Left lung (tissue), 10 donors: Measurements from ENCODE around the gene ASCC3. TPM values are rescaled to one million over a fixed set of nuclear protein-coding genes. Genes with fewer than 3 reads are reported as not detected.

ENCODE experiments used
- ATAC-seq: fragments of 200-7000 bp; cut with Tn5 transposase; one replicate; pipeline ENCODE4 v1.9.1; 2020; ENCODE audit warnings: moderate library complexity
- DNase-seq, 4 donors: peaks; one replicate each; pipeline ENCODE4 v3.0.0-alpha.2; 2013 to 2020
- H3K27ac ChIP-seq, 2 donors: fragments of 200-600 bp; sonication (generic) in 1 of 2; one replicate each; pipeline versions ENCODE4 v1.5.0 to v1.8.0; 2020 to 2021
- H3K27me3 ChIP-seq, 2 donors: fragments of 200-600 bp; sonication (generic) in 1 of 2; one replicate each; pipeline versions ENCODE4 v1.5.0 to v1.8.0; 2020 to 2021
- H3K36me3 ChIP-seq, 2 donors: fragments of 200-600 bp; sonication (generic) in 1 of 2; one replicate each; pipeline versions ENCODE4 v1.5.0 to v1.8.0; 2020 to 2021
- H3K4me1 ChIP-seq, 2 donors: fragments of 200-600 bp; one replicate each; pipeline ENCODE4 v1.8.0; 2021
- H3K4me3 ChIP-seq, 2 donors: fragments of 200-600 bp; sonication (generic) in 1 of 2; one replicate each; pipeline versions ENCODE4 v1.5.0 to v1.8.0; 2020 to 2021; ENCODE audit warnings: mild to moderate bottlenecking in 1 of 2
- H3K9me3 ChIP-seq, 2 donors: fragments of 200-600 bp; sonication (generic) in 1 of 2; one replicate each; pipeline versions ENCODE4 v1.5.0 to v1.8.0; 2020 to 2021
- intact Hi-C, 2 donors: fragments of 100-400 bp; cut with DNase I; formaldehyde crosslinking; loops; one replicate each; pipeline versions ENCODE4 v1.11.2 to v1.14.2; 2022
- polyA plus RNA-seq, 6 donors: library from polyadenylated mRNA; unstranded; fragments of 120-200 nt; gene quantifications; one replicate each; pipeline ENCODE4 v1.2.1, GENCODE V29; 2013; ENCODE audit not compliant: insufficient read length in 6 of 6
- total RNA-seq, 2 donors: library from RNA; stranded (reverse); fragmentation: NEBNext Ultra II Directional; extraction: Animal tissue kit (Norgen Biotek cat#: 25700); gene quantifications; one replicate each; pipeline ENCODE4 v1.2.1, GENCODE V29; 2021
- TF ChIP-seq, protein P1 (sequence below), 2 donors: fragments of 200-600 bp; sonication (generic) in 1 of 2; IDR thresholded peaks; one replicate each; pipeline versions ENCODE4 v1.5.0 to v1.8.0; 2021; ENCODE audit warnings: antibody characterized with exemption in 2 of 2
- donor health status: DM: no; HTN: yes; CAD: no.
- donor health status: DM: no; HTN: no; CAD: no.

Gene ASCC3
- total and polyA plus RNA-seq, 8 donors = 20.6 to 43.2 (median 23.4) TPM

DNA sequence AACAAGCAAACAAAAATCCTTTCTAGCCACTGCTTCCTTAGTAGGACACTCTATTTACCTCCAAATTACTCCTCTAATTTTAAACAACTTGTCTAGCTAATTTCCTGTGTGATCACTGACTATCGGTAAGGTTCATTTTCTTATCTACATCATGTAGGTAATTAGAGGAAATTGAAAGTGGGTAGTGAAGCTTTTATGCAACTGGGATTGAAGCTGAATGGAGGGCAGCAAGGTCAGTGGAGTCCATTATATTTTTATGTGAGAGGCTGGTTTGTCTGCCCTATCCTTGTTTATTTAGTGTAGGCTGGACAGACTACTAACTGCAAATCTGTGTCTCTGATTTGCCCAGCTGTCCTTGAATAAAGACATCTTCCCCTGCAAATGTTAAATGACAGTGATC lies 327.9 kb downstream of the ASCC3 start:
- TF ChIP-seq, protein P1, sequence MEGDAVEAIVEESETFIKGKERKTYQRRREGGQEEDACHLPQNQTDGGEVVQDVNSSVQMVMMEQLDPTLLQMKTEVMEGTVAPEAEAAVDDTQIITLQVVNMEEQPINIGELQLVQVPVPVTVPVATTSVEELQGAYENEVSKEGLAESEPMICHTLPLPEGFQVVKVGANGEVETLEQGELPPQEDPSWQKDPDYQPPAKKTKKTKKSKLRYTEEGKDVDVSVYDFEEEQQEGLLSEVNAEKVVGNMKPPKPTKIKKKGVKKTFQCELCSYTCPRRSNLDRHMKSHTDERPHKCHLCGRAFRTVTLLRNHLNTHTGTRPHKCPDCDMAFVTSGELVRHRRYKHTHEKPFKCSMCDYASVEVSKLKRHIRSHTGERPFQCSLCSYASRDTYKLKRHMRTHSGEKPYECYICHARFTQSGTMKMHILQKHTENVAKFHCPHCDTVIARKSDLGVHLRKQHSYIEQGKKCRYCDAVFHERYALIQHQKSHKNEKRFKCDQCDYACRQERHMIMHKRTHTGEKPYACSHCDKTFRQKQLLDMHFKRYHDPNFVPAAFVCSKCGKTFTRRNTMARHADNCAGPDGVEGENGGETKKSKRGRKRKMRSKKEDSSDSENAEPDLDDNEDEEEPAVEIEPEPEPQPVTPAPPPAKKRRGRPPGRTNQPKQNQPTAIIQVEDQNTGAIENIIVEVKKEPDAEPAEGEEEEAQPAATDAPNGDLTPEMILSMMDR (IDR thresholded peaks at IDR 0.05) = no peak
- no peaks in the 10 kb centered on the region for H3K9me3 ChIP-seq
- DNase-seq (no peak), ATAC-seq (peak; percentile 50)
- H3K4me1 ChIP-seq = no peaks in the 10 kb centered on the region
- H3K27me3 ChIP-seq = no peaks in the 10 kb centered on the region
- no peak overlapping the region for H3K4me3 ChIP-seq
- no peaks in the 10 kb centered on the region for H3K36me3 ChIP-seq
- intact Hi-C loops = no loop called here
- no peak overlapping the region for H3K27ac ChIP-seq

DNA sequence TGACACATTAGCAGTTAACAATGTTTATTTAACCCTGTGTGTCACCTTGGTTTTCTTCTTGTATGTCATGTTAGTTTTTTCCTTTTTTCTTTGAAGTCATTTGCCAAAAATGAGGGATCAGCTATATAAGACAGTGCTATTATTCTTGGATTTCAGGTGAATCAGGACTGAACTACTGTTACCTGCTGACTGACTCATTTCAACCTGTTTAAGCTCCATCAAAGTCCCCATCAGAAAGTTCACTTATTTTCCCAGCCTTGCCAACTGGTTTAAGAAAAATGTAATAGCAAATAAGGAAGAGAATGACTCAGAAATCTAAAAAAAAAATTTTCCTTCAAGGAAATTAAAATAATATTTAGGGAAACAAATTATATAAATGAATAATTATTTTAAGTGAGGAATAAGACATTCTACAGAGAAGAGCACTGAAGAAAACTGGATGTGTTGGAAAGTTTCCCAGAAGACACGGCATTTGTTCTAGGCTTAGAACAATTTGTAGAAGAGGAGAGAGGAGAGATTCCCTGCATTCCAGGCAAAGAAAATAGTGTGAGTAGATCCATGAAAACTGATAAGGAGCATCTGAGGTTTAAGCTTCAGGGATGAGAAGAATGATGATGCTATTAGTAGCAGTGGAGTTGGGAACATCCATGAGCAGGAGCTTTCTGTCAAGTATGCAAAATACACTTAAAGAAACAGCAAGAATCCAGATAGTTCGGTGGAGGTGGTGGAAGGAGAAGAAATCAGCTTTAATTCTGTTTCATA lies 331.5 kb downstream of the ASCC3 start:
- ATAC-seq = no peak
- H3K9me3 ChIP-seq = no peaks in the 10 kb centered on the region
- H3K4me3 ChIP-seq = no peak overlapping the region
- TF ChIP-seq, protein P1 (IDR thresholded peaks at IDR 0.05) = no peak
- no peaks in the 10 kb centered on the region for H3K27me3 ChIP-seq
- no peak for DNase-seq
- H3K27ac ChIP-seq = no peak overlapping the region
- no peaks in the 10 kb centered on the region for H3K36me3 ChIP-seq
- intact Hi-C loops = no loop called here
- H3K4me1 ChIP-seq = no peaks in the 10 kb centered on the region

DNA sequence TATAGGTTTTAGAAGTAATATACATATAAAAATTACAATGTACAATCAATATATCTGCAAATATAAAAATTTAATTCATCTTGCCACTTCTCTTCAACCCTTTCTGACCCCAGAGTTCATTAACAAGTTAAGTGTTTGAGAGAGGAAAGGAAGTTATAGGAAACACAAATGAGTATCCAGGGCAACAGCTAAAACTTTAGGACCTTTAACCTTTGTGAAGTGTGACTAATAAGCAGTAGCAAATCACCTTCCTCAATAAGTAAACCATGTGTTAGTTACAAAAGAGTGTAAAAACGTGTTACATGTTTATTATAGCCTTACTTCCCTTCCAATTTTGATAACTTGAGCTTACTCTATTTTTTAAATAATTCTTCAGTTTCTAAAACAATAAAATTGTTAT lies 343.0 kb downstream of the ASCC3 start:
- intact Hi-C loops = no loop called here
- ATAC-seq (no peak), DNase-seq (no peak)
- no peak overlapping the region for H3K27ac ChIP-seq
- no peaks in the 10 kb centered on the region for H3K27me3 ChIP-seq
- no peaks in the 10 kb centered on the region for H3K9me3 ChIP-seq
- TF ChIP-seq, protein P1 (IDR thresholded peaks at IDR 0.05) = no peak
- peaks cover 0 to 26% of the 10 kb centered on the region in 2 donors for H3K36me3 ChIP-seq
- H3K4me1 ChIP-seq = no peaks in the 10 kb centered on the region
- no peak overlapping the region for H3K4me3 ChIP-seq

DNA sequence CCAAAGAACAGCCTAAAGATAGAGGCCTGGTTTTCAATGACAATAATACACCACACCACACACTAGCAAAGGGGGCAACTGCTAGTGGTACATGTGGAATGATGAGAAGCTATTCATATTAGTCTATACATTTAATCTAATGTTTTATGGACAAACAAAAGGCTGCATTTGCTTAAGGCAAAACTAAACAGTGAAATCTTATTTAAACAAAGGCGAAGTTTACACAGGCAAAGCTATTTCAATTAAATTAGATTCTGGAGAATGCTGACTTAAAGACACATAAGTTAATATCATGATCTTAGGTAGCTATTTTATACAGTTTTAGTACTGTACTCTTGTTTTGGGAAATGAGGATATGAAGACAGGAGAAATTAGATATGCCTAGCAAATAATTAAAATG lies 362.5 kb downstream of the ASCC3 start:
- intact Hi-C loops = no loop called here
- DNase-seq (no peak), ATAC-seq (no peak)
- Histone ChIP-seq H3K9me3 (no peaks in the 10 kb centered on the region), H3K36me3 (no peaks in the 10 kb centered on the region), H3K27ac (no peak overlapping the region), H3K4me3 (no peak overlapping the region), H3K27me3 (no peaks in the 10 kb centered on the region), H3K4me1 (no peaks in the 10 kb centered on the region)
- TF ChIP-seq, protein P1 (IDR thresholded peaks at IDR 0.05) = no peak

DNA sequence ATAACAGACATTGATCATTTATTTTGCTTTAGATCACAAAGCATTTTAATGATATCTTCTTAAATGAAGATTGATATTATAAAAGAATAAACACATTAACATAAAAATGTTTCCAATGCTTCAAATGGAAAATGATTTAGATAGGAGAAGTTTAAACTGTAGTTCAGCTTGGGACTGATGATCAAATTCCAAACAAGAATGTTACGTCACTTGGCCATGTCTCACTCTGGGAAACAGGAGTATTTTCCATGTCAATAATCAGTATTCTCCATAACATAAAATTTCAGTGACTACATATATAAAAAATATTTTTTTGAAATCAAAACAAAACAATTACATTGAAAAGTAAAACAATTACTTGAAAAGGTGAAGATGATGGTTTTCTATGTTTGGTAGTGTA lies 363.5 kb downstream of the ASCC3 start:
- no peak overlapping the region for H3K27ac ChIP-seq
- H3K36me3 ChIP-seq = peaks cover 0 to 3% of the 10 kb centered on the region in 2 donors
- TF ChIP-seq, protein P1 (IDR thresholded peaks at IDR 0.05) = no peak
- ATAC-seq (no peak), DNase-seq (no peak)
- H3K4me1 ChIP-seq = no peaks in the 10 kb centered on the region
- no peaks in the 10 kb centered on the region for H3K27me3 ChIP-seq
- H3K9me3 ChIP-seq = no peaks in the 10 kb centered on the region
- intact Hi-C loops = no loop called here
- H3K4me3 ChIP-seq = no peak overlapping the region
